Parathyroid adenoma (tissue), 2 donors: ENCODE results near the gene ADARB2.

Experiments used
- H2AFZ ChIP-seq: fragments of 300-600 bp; sonication (generic); one replicate; pipeline ENCODE4 v1.7.0; 2017; ENCODE audit warnings: antibody characterized with exemption, mild to moderate bottlenecking
- H3K27ac ChIP-seq: fragments of 300-600 bp; sonication (generic); one replicate; pipeline ENCODE4 v1.7.0; 2017
- H3K27me3 ChIP-seq: fragments of 300-600 bp; sonication (generic); one replicate; pipeline ENCODE4 v1.7.0; 2017; ENCODE audit warnings: low read length; ENCODE audit not compliant: control insufficient read depth, insufficient read depth
- H3K36me3 ChIP-seq: fragments of 300-600 bp; sonication (generic); one replicate; pipeline ENCODE4 v1.7.0; 2017; ENCODE audit warnings: low read length; ENCODE audit not compliant: control insufficient read depth, insufficient read depth
- H3K4me1 ChIP-seq: fragments of 300-600 bp; sonication (generic); one replicate; pipeline ENCODE4 v1.7.0; 2017; ENCODE audit warnings: control low read depth
- H3K4me2 ChIP-seq: fragments of 300-600 bp; sonication (generic); one replicate; pipeline ENCODE4 v1.7.0; 2017; ENCODE audit warnings: low read length
- H3K4me3 ChIP-seq: fragments of 300-600 bp; sonication (generic); one replicate; pipeline ENCODE4 v1.7.0; 2017; ENCODE audit warnings: low read depth, low read length
- H3K79me2 ChIP-seq: fragments of 300-600 bp; sonication (generic); one replicate; pipeline ENCODE4 v1.7.0; 2017; ENCODE audit warnings: control low read depth
- H3K9ac ChIP-seq: fragments of 300-600 bp; sonication (generic); one replicate; pipeline ENCODE4 v1.7.0; 2017; ENCODE audit warnings: mild to moderate bottlenecking
- H3K9me3 ChIP-seq: fragments of 300-600 bp; sonication (generic); one replicate; pipeline ENCODE4 v1.7.0; 2017; ENCODE audit warnings: low read length; ENCODE audit not compliant: control insufficient read depth
- TF ChIP-seq, protein P1 (sequence below): fragments of 300-600 bp; sonication (generic); IDR thresholded peaks from one replicate; pipeline ENCODE4 v1.7.0; 2017; ENCODE audit warnings: antibody characterized with exemption, mild to moderate bottlenecking
- donor health status: primary hyperparathyroidism.

Gene ADARB2

GRCh38 chr10:1610986-1611770, 126.1 kb downstream of the ADARB2 start:
- no peak overlapping the region for H3K4me3 ChIP-seq
- no peak overlapping the region for H3K27ac ChIP-seq
- peaks cover 2% of the 10 kb centered on the region for H3K79me2 ChIP-seq
- no peaks in the 10 kb centered on the region for H3K9me3 ChIP-seq
- H2AFZ ChIP-seq = no peak overlapping the region
- no peak overlapping the region for H3K4me2 ChIP-seq
- H3K9ac ChIP-seq = no peak overlapping the region
- TF ChIP-seq, protein P1, sequence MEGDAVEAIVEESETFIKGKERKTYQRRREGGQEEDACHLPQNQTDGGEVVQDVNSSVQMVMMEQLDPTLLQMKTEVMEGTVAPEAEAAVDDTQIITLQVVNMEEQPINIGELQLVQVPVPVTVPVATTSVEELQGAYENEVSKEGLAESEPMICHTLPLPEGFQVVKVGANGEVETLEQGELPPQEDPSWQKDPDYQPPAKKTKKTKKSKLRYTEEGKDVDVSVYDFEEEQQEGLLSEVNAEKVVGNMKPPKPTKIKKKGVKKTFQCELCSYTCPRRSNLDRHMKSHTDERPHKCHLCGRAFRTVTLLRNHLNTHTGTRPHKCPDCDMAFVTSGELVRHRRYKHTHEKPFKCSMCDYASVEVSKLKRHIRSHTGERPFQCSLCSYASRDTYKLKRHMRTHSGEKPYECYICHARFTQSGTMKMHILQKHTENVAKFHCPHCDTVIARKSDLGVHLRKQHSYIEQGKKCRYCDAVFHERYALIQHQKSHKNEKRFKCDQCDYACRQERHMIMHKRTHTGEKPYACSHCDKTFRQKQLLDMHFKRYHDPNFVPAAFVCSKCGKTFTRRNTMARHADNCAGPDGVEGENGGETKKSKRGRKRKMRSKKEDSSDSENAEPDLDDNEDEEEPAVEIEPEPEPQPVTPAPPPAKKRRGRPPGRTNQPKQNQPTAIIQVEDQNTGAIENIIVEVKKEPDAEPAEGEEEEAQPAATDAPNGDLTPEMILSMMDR = no peak
- peaks cover 12% of the 10 kb centered on the region for H3K4me1 ChIP-seq
- H3K36me3 ChIP-seq = no peaks in the 10 kb centered on the region
- no peaks in the 10 kb centered on the region for H3K27me3 ChIP-seq

DNA sequence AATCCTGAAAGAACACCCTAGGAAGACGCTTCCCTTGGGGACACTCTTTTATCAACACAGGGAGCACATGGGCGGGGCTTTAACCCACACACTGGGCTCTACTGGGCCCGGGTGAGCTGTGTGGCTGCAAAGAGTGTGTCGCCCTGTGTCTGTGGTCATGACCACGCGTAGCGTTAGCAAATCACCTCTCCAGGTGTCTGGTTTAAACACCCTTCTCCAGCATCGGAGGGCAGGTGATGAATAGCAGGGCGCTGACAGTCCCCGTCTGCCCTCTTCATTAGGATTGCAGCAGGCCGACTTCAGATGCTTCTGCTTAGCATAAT, 127.7 kb downstream of the ADARB2 start:
- H3K4me1 ChIP-seq = peaks cover 12% of the 10 kb centered on the region
- no peak overlapping the region for H3K4me3 ChIP-seq
- TF ChIP-seq, protein P1 = no peak
- H3K27ac ChIP-seq = no peak overlapping the region
- H3K79me2 ChIP-seq = peaks cover 4% of the 10 kb centered on the region
- no peak overlapping the region for H3K9ac ChIP-seq
- peak overlapping the region; percentile 8 for H2AFZ ChIP-seq
- no peaks in the 10 kb centered on the region for H3K27me3 ChIP-seq
- H3K36me3 ChIP-seq = no peaks in the 10 kb centered on the region
- H3K4me2 ChIP-seq = no peak overlapping the region
- no peaks in the 10 kb centered on the region for H3K9me3 ChIP-seq

- H3K27me3 ChIP-seq = no peaks in the 10 kb centered on the region
- no peak overlapping the region for H3K4me2 ChIP-seq
- H2AFZ ChIP-seq = peak overlapping the region; percentile 69
- H3K36me3 ChIP-seq = no peaks in the 10 kb centered on the region
- H3K27ac ChIP-seq = no peak overlapping the region
- H3K4me3 ChIP-seq = no peak overlapping the region
- TF ChIP-seq, protein P1 = no peak
- H3K79me2 ChIP-seq = peaks cover 4% of the 10 kb centered on the region
- H3K4me1 ChIP-seq = peaks cover 12% of the 10 kb centered on the region
- H3K9me3 ChIP-seq = no peaks in the 10 kb centered on the region
- H3K9ac ChIP-seq = no peak overlapping the region
Observed at GRCh38 chr10:1608851-1609647, 128.3 kb downstream of the ADARB2 start.

GRCh38 chr10:1608408-1608807, 128.9 kb downstream of the ADARB2 start:
- TF ChIP-seq, protein P1 = no peak
- H2AFZ ChIP-seq = no peak overlapping the region
- H3K4me2 ChIP-seq = no peak overlapping the region
- H3K36me3 ChIP-seq = no peaks in the 10 kb centered on the region
- no peak overlapping the region for H3K4me3 ChIP-seq
- H3K79me2 ChIP-seq = peaks cover 4% of the 10 kb centered on the region
- H3K27me3 ChIP-seq = no peaks in the 10 kb centered on the region
- H3K4me1 ChIP-seq = peaks cover 12% of the 10 kb centered on the region
- H3K9ac ChIP-seq = no peak overlapping the region
- no peaks in the 10 kb centered on the region for H3K9me3 ChIP-seq
- no peak overlapping the region for H3K27ac ChIP-seq
